ENCODE data around the gene ARSJ. TPM values are rescaled to one million over a fixed set of nuclear protein-coding genes. Genes with fewer than 3 reads are reported as not detected.

The ARSJ gene
- total and polyA plus RNA-seq, 2 of the 8 experiments (the other 6 are each of a cell fraction or from before 2014, with no cell fraction given) = 1.4 to 6.3 TPM

DNA sequence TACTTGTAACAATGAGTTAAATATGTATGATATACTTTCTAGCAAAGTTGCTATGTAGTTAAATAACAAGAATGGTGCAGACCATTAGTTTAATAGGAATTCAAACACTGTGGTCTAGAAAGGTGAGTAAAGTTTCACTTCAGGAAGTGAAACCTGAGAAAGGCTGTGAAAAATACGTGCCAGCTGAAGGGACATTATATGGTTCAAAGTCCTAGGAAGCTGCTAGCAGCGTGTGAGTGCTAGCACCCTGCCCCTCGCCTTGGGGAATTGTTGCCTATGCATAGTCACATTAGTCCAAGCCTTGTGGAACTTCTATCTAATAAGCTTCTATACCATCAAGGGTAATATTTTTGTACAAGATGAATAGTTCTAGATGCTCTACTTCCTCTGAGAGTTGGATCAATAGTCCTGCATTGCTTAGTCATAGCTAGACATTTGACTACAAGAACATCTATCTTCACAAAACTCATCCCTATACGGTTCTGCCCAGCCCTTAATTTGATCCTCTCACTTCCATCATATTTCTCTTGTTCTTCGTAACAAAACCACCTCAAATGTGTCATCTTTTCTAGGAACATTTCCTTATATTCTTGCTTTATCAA, 45.8 kb upstream of the ARSJ start (continued):
- TF ChIP-seq, protein P1, sequence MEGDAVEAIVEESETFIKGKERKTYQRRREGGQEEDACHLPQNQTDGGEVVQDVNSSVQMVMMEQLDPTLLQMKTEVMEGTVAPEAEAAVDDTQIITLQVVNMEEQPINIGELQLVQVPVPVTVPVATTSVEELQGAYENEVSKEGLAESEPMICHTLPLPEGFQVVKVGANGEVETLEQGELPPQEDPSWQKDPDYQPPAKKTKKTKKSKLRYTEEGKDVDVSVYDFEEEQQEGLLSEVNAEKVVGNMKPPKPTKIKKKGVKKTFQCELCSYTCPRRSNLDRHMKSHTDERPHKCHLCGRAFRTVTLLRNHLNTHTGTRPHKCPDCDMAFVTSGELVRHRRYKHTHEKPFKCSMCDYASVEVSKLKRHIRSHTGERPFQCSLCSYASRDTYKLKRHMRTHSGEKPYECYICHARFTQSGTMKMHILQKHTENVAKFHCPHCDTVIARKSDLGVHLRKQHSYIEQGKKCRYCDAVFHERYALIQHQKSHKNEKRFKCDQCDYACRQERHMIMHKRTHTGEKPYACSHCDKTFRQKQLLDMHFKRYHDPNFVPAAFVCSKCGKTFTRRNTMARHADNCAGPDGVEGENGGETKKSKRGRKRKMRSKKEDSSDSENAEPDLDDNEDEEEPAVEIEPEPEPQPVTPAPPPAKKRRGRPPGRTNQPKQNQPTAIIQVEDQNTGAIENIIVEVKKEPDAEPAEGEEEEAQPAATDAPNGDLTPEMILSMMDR (IDR thresholded peaks at IDR 0.05; ENCODE audit: control extremely low read depth in 1 of 3, insufficient read depth in 1 of 3, low read depth in 1 of 3, low read length in 3 of 3) = no peak
- no peak for TF ChIP-seq JUN (IDR thresholded peaks at IDR 0.05; ENCODE audit: low read depth, low read length)
- TF ChIP-seq SUZ12 (IDR thresholded peaks at IDR 0.05; ENCODE audit: low read length) = no peak
- TF ChIP-seq, protein P2, sequence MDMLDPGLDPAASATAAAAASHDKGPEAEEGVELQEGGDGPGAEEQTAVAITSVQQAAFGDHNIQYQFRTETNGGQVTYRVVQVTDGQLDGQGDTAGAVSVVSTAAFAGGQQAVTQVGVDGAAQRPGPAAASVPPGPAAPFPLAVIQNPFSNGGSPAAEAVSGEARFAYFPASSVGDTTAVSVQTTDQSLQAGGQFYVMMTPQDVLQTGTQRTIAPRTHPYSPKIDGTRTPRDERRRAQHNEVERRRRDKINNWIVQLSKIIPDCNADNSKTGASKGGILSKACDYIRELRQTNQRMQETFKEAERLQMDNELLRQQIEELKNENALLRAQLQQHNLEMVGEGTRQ (IDR thresholded peaks at IDR 0.05; ENCODE audit: low read length) = no peak
- TF ChIP-seq BACH1 (IDR thresholded peaks at IDR 0.05; ENCODE audit: low read length) = no peak

Data from H1 (cell line).